ENCODE data around the gene CCL7. TPM values are rescaled to one million over a fixed set of nuclear protein-coding genes. Genes with fewer than 3 reads are reported as not detected.

The CCL7 gene
- total RNA-seq, 1 donor from 2014 or later, result not detected

- Mint-ChIP-seq H3K36me3 (ENCODE audit: low read depth, unreplicated experiment) (peaks cover 4% of the 10 kb centered on the region), H3K4me3 (ENCODE audit: unreplicated experiment) (no peak overlapping the region), H3K4me1 (ENCODE audit: unreplicated experiment) (peaks cover 31% of the 10 kb centered on the region), H3K27ac (ENCODE audit: unreplicated experiment) (no peak overlapping the region), H3K9me3 (ENCODE audit: unreplicated experiment) (no peaks in the 10 kb centered on the region), H3K27me3 (ENCODE audit: unreplicated experiment) (peaks cover 8% of the 10 kb centered on the region)
- TF ChIP-seq, protein P1, sequence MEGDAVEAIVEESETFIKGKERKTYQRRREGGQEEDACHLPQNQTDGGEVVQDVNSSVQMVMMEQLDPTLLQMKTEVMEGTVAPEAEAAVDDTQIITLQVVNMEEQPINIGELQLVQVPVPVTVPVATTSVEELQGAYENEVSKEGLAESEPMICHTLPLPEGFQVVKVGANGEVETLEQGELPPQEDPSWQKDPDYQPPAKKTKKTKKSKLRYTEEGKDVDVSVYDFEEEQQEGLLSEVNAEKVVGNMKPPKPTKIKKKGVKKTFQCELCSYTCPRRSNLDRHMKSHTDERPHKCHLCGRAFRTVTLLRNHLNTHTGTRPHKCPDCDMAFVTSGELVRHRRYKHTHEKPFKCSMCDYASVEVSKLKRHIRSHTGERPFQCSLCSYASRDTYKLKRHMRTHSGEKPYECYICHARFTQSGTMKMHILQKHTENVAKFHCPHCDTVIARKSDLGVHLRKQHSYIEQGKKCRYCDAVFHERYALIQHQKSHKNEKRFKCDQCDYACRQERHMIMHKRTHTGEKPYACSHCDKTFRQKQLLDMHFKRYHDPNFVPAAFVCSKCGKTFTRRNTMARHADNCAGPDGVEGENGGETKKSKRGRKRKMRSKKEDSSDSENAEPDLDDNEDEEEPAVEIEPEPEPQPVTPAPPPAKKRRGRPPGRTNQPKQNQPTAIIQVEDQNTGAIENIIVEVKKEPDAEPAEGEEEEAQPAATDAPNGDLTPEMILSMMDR (IDR thresholded peaks at IDR 0.05; ENCODE audit: unreplicated experiment), result no peak
- no peak for DNase-seq (ENCODE audit: low spot score)
Observed at GRCh38 chr17:34251186-34251585, 18.8 kb upstream of the CCL7 start.

- no peak for DNase-seq (ENCODE audit: low spot score)
- H3K27me3 Mint-ChIP-seq (ENCODE audit: unreplicated experiment), result peaks cover 8% of the 10 kb centered on the region
- H3K4me1 Mint-ChIP-seq (ENCODE audit: unreplicated experiment), result peaks cover 31% of the 10 kb centered on the region
- H3K27ac Mint-ChIP-seq (ENCODE audit: unreplicated experiment), result no peak overlapping the region
- TF ChIP-seq, protein P1 (IDR thresholded peaks at IDR 0.05; ENCODE audit: unreplicated experiment), result no peak
- H3K36me3 Mint-ChIP-seq (ENCODE audit: low read depth, unreplicated experiment), result peaks cover 4% of the 10 kb centered on the region
- no peaks in the 10 kb centered on the region for H3K9me3 Mint-ChIP-seq (ENCODE audit: unreplicated experiment)
- H3K4me3 Mint-ChIP-seq (ENCODE audit: unreplicated experiment), result no peak overlapping the region
Observed at GRCh38 chr17:34252095-34252443, 18.0 kb upstream of the CCL7 start.

DNA sequence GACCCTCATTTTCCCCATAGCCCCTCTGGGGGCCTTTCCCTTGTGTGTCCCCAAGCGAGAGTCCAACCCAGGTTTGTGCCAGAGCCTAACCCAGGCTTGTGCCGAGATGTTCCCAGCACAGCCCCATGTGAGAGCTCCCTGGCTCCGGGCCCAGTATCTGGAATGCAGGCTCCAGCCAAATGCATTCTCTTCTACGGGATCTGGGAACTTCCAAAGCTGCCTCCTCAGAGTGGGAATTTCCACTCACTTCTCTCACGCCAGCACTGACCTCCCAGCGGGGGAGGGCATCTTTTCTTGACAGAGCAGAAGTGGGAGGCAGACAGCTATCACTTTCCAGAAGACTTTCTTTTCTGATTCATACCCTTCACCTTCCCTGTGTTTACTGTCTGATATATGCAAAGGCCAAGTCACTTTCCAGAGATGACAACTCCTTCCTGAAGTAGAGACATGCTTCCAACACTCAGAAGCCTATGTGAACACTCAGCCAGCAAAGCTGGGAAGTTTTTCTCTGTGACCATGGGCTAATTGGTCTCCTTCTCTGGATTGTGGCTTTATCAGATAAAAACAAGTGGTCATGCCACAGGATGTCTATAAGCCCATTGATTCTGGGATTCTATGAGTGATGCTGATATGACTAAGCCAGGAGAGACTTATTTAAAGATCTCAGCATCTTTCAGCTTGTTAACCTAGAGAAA lies 17.4 kb upstream of the CCL7 start:
- H3K4me1 Mint-ChIP-seq (ENCODE audit: unreplicated experiment), result peaks cover 31% of the 10 kb centered on the region
- H3K36me3 Mint-ChIP-seq (ENCODE audit: low read depth, unreplicated experiment), result peaks cover 4% of the 10 kb centered on the region
- H3K27me3 Mint-ChIP-seq (ENCODE audit: unreplicated experiment), result peaks cover 8% of the 10 kb centered on the region
- no peaks in the 10 kb centered on the region for H3K9me3 Mint-ChIP-seq (ENCODE audit: unreplicated experiment)
- no peak overlapping the region for H3K4me3 Mint-ChIP-seq (ENCODE audit: unreplicated experiment)
- no peak overlapping the region for H3K27ac Mint-ChIP-seq (ENCODE audit: unreplicated experiment)
- DNase-seq (ENCODE audit: low spot score), result no peak
- TF ChIP-seq, protein P1 (IDR thresholded peaks at IDR 0.05; ENCODE audit: unreplicated experiment), result no peak

- H3K4me3 Mint-ChIP-seq (ENCODE audit: unreplicated experiment), result no peak overlapping the region
- DNase-seq (ENCODE audit: low spot score), result no peak
- H3K27me3 Mint-ChIP-seq (ENCODE audit: unreplicated experiment), result peaks cover 8% of the 10 kb centered on the region
- H3K27ac Mint-ChIP-seq (ENCODE audit: unreplicated experiment), result no peak overlapping the region
- H3K4me1 Mint-ChIP-seq (ENCODE audit: unreplicated experiment), result peaks cover 31% of the 10 kb centered on the region
- peaks cover 4% of the 10 kb centered on the region for H3K36me3 Mint-ChIP-seq (ENCODE audit: low read depth, unreplicated experiment)
- no peaks in the 10 kb centered on the region for H3K9me3 Mint-ChIP-seq (ENCODE audit: unreplicated experiment)
- TF ChIP-seq, protein P1 (IDR thresholded peaks at IDR 0.05; ENCODE audit: unreplicated experiment), result no peak
Observed at GRCh38 chr17:34253139-34253525, 16.9 kb upstream of the CCL7 start.

DNA sequence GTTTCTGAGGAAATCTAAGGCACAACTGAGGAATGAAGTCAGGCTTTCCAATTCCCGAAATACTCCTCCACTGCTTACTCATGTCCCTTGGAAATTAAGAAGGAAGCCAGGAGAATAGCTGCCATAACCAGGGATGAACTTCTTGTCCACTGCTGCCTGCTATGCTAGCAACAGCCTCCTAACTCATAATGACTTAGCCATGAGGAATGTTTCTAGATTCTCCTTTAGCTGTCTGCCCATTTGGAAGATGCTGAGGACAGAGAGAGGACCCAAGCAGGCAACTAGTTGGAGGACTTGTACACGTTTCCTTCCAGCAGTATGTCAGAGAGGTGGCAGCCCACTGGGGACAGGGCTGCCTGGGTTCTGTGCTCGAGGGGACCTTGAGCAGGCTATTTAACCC lies 15.9 kb upstream of the CCL7 start:
- H3K27ac Mint-ChIP-seq (ENCODE audit: unreplicated experiment), result no peak overlapping the region
- H3K36me3 Mint-ChIP-seq (ENCODE audit: low read depth, unreplicated experiment), result peaks cover 4% of the 10 kb centered on the region

More for the DNA sequence above, 15.9 kb upstream of the CCL7 start:
- H3K4me3 Mint-ChIP-seq (ENCODE audit: unreplicated experiment), result no peak overlapping the region
- no peaks in the 10 kb centered on the region for H3K9me3 Mint-ChIP-seq (ENCODE audit: unreplicated experiment)
- peaks cover 31% of the 10 kb centered on the region for H3K4me1 Mint-ChIP-seq (ENCODE audit: unreplicated experiment)
- DNase-seq (ENCODE audit: low spot score), result no peak
- peaks cover 7% of the 10 kb centered on the region for H3K27me3 Mint-ChIP-seq (ENCODE audit: unreplicated experiment)
- TF ChIP-seq, protein P1 (IDR thresholded peaks at IDR 0.05; ENCODE audit: unreplicated experiment), result no peak

All from endothelial cell (in vitro differentiated cells).